HUES64 (cell line): ENCODE measurements around the gene LRRC8C.

Experiments used
- H3K27ac ChIP-seq: 2 replicates; pipeline ENCODE4 v1.7.0; 2013; ENCODE audit warnings: low read depth, low read length, inconsistent platforms
- H3K27me3 ChIP-seq: 2 replicates; pipeline ENCODE4 v1.6.1; 2013; ENCODE audit warnings: mild to moderate bottlenecking, low read length; ENCODE audit not compliant: insufficient read depth
- H3K36me3 ChIP-seq: 2 replicates; pipeline ENCODE4 v1.6.1; 2013; ENCODE audit warnings: mild to moderate bottlenecking, low read length; ENCODE audit not compliant: insufficient read depth
- H3K4me1 ChIP-seq: 2 replicates; pipeline ENCODE4 v1.6.1; 2013; ENCODE audit warnings: mild to moderate bottlenecking, low read length, moderate library complexity; ENCODE audit not compliant: insufficient read depth
- H3K4me3 ChIP-seq: 2 replicates; pipeline ENCODE4 v1.5.1; 2013; ENCODE audit warnings: mild to moderate bottlenecking, low read length, moderate library complexity
- H3K9ac ChIP-seq: 2 replicates; pipeline ENCODE4 v1.6.1; 2013; ENCODE audit warnings: mild to moderate bottlenecking, low read depth, low read length
- H3K9me3 ChIP-seq: 2 replicates; pipeline ENCODE4 v1.6.1; 2013; ENCODE audit warnings: low read depth, low read length; ENCODE audit not compliant: insufficient read depth
- WGBS: fragments of 150-250, 120-280 bp; methylation state at CpG from one replicate; pipeline ENCODE4 v1.1.7; 2013; ENCODE audit warnings: missing lambda C conversion rate; 5-methylcytosine and 5-hydroxymethylcytosine counted together

The LRRC8C gene

GRCh38 chr1:89739013-89739843 is 106.3 kb downstream of the LRRC8C start:
- Histone ChIP-seq H3K4me1 (no peaks in the 10 kb centered on the region), H3K4me3 (no peak overlapping the region), H3K27me3 (no peaks in the 10 kb centered on the region), H3K9ac (no peak overlapping the region), H3K9me3 (no peaks in the 10 kb centered on the region), H3K36me3 (no peaks in the 10 kb centered on the region), H3K27ac (no peak overlapping the region)
- WGBS, result 87% methylated on average over 10 of the region's 10 CpGs

- WGBS, result 94% methylated on average over 1 of the region's 1 CpG
Measured at GRCh38 chr1:89739844-89740216, 106.9 kb downstream of the LRRC8C start.

GRCh38 chr1:89743788-89744187 is 110.9 kb downstream of the LRRC8C start:
- no peaks in the 10 kb centered on the region for H3K4me1 ChIP-seq
- H3K36me3 ChIP-seq, result no peaks in the 10 kb centered on the region
- no peaks in the 10 kb centered on the region for H3K9me3 ChIP-seq
- H3K4me3 ChIP-seq, result no peak overlapping the region
- no peak overlapping the region for H3K27ac ChIP-seq
- no peaks in the 10 kb centered on the region for H3K27me3 ChIP-seq
- 87% methylated on average over 4 of the region's 4 CpGs for WGBS
- no peak overlapping the region for H3K9ac ChIP-seq

More at GRCh38 chr1:89739844-89740216, 106.9 kb downstream of the LRRC8C start:
- Histone ChIP-seq H3K9me3 (no peaks in the 10 kb centered on the region), H3K36me3 (no peaks in the 10 kb centered on the region), H3K27ac (no peak overlapping the region), H3K4me3 (no peak overlapping the region), H3K9ac (no peak overlapping the region), H3K27me3 (no peaks in the 10 kb centered on the region), H3K4me1 (no peaks in the 10 kb centered on the region)

GRCh38 chr1:89746424-89747149 is 113.7 kb downstream of the LRRC8C start:
- WGBS, result 89% methylated on average over 2 of the region's 4 CpGs
- Histone ChIP-seq H3K9ac (no peak overlapping the region), H3K36me3 (no peaks in the 10 kb centered on the region), H3K9me3 (no peaks in the 10 kb centered on the region), H3K4me3 (no peak overlapping the region), H3K27ac (no peak overlapping the region), H3K4me1 (no peaks in the 10 kb centered on the region), H3K27me3 (no peaks in the 10 kb centered on the region)

GRCh38 chr1:89753761-89754160 is 120.8 kb downstream of the LRRC8C start:
- H3K4me3 ChIP-seq, result no peak overlapping the region
- no peaks in the 10 kb centered on the region for H3K27me3 ChIP-seq
- H3K9me3 ChIP-seq, result no peaks in the 10 kb centered on the region
- H3K4me1 ChIP-seq, result peaks cover 5% of the 10 kb centered on the region
- no peak overlapping the region for H3K9ac ChIP-seq
- H3K27ac ChIP-seq, result no peak overlapping the region
- no peaks in the 10 kb centered on the region for H3K36me3 ChIP-seq

- Histone ChIP-seq H3K36me3 (no peaks in the 10 kb centered on the region), H3K27me3 (no peaks in the 10 kb centered on the region), H3K27ac (no peak overlapping the region), H3K9me3 (no peaks in the 10 kb centered on the region), H3K4me3 (no peak overlapping the region), H3K4me1 (peaks cover 5% of the 10 kb centered on the region), H3K9ac (no peak overlapping the region)
- 91% methylated on average over 2 of the region's 2 CpGs for WGBS
Measured at GRCh38 chr1:89754518-89754917, 121.6 kb downstream of the LRRC8C start.

GRCh38 chr1:89755591-89755990 is 122.7 kb downstream of the LRRC8C start:
- Histone ChIP-seq H3K36me3 (no peaks in the 10 kb centered on the region), H3K9ac (no peak overlapping the region), H3K27ac (no peak overlapping the region), H3K27me3 (no peaks in the 10 kb centered on the region), H3K9me3 (no peaks in the 10 kb centered on the region), H3K4me3 (no peak overlapping the region), H3K4me1 (peaks cover 5% of the 10 kb centered on the region)
- 89% methylated on average over 3 of the region's 3 CpGs for WGBS

- Histone ChIP-seq H3K27me3 (peaks cover 13% of the 10 kb centered on the region), H3K27ac (no peak overlapping the region), H3K4me1 (peaks cover 9% of the 10 kb centered on the region), H3K9me3 (no peaks in the 10 kb centered on the region), H3K4me3 (no peak overlapping the region), H3K9ac (no peak overlapping the region), H3K36me3 (no peaks in the 10 kb centered on the region)
- WGBS, result 79% methylated on average over 5 of the region's 5 CpGs
Measured at GRCh38 chr1:89757532-89757931, 124.6 kb downstream of the LRRC8C start.

- WGBS, result 83% methylated on average over 2 of the region's 2 CpGs
- Histone ChIP-seq H3K4me3 (no peak overlapping the region), H3K9me3 (no peaks in the 10 kb centered on the region), H3K27ac (no peak overlapping the region), H3K9ac (no peak overlapping the region), H3K36me3 (no peaks in the 10 kb centered on the region), H3K4me1 (peaks cover 9% of the 10 kb centered on the region), H3K27me3 (peaks cover 15% of the 10 kb centered on the region)
Measured at GRCh38 chr1:89758156-89758555, 125.2 kb downstream of the LRRC8C start.

GRCh38 chr1:89759036-89759435 is 126.1 kb downstream of the LRRC8C start:
- Histone ChIP-seq H3K4me1 (peaks cover 9% of the 10 kb centered on the region; the same call in 1 of the 2 replicates), H3K4me3 (no peak overlapping the region), H3K9ac (no peak overlapping the region), H3K9me3 (no peaks in the 10 kb centered on the region), H3K36me3 (no peaks in the 10 kb centered on the region), H3K27ac (no peak overlapping the region), H3K27me3 (peaks cover 24% of the 10 kb centered on the region)
- 89% methylated on average over 1 of the region's 2 CpGs for WGBS

- Histone ChIP-seq H3K27me3 (peaks cover 35% of the 10 kb centered on the region), H3K4me3 (no peak overlapping the region), H3K9ac (no peak overlapping the region), H3K36me3 (no peaks in the 10 kb centered on the region), H3K4me1 (peaks cover 9% of the 10 kb centered on the region; the same call in 1 of the 2 replicates), H3K9me3 (no peaks in the 10 kb centered on the region), H3K27ac (no peak overlapping the region)
- 91% methylated on average over 3 of the region's 3 CpGs for WGBS
Measured at GRCh38 chr1:89760496-89760895, 127.6 kb downstream of the LRRC8C start.
